DLD1 (cell line): ENCODE results near the gene CLEC2A.
"Not testable (repeated sequence)": the region's sequence is repeated elsewhere in the genome, so short reads cannot be mapped to it uniquely, and the experiment has no call there.

Experiments used
- in situ Hi-C: cut with HindIII; loops from 2 replicates; pipeline ENCODE4 v1.10.0; 2017; ENCODE audit warnings: low sequenced_read_pairs

Gene CLEC2A

GRCh38 chr12:9932270-9932669, at the start of gene CLEC2A:
Gene CLEC2A (minus strand): TSS chr12:9932370. CDS start chr12:9932329, 41 bp downstream.
- in situ Hi-C loops = no loop called here

- in situ Hi-C loops = no loop called here
Observed at GRCh38 chr12:9980126-9980525, 48.0 kb upstream of the CLEC2A start.

- in situ Hi-C loops = no loop called here
Observed at GRCh38 chr12:9977916-9978315, 45.7 kb upstream of the CLEC2A start.

- in situ Hi-C loops = not testable (repeated sequence)
Observed at GRCh38 chr12:9976626-9977025, 44.5 kb upstream of the CLEC2A start.

GRCh38 chr12:9975614-9976013, 43.4 kb upstream of the CLEC2A start:
- in situ Hi-C loops = no loop called here

GRCh38 chr12:9974731-9975130, 42.6 kb upstream of the CLEC2A start:
- in situ Hi-C loops = not testable (repeated sequence)

GRCh38 chr12:9973949-9974348, 41.8 kb upstream of the CLEC2A start:
- in situ Hi-C loops = no loop called here

GRCh38 chr12:9971181-9971580, 39.0 kb upstream of the CLEC2A start, which contains the start of gene CLEC12A:
Gene CLEC12A (plus strand): TSS chr12:9971409. CDS start chr12:9971597, 188 bp downstream.
- in situ Hi-C loops = no loop called here

- in situ Hi-C loops = no loop called here
Observed at GRCh38 chr12:9969673-9970072, 37.5 kb upstream of the CLEC2A start.

- in situ Hi-C loops = no loop called here
Observed at GRCh38 chr12:9961901-9962300, 29.7 kb upstream of the CLEC2A start.

- in situ Hi-C loops = no loop called here
Observed at GRCh38 chr12:9961106-9961505, 28.9 kb upstream of the CLEC2A start.

- in situ Hi-C loops = no loop called here
Observed at GRCh38 chr12:9960590-9960989, 28.4 kb upstream of the CLEC2A start.

- in situ Hi-C loops = no loop called here
Observed at GRCh38 chr12:9957834-9958233, 25.7 kb upstream of the CLEC2A start.

- in situ Hi-C loops = not testable (repeated sequence)
Observed at GRCh38 chr12:9952954-9953729, 21.0 kb upstream of the CLEC2A start.

GRCh38 chr12:9951026-9951675, 19.0 kb upstream of the CLEC2A start:
- in situ Hi-C loops = no loop called here

- in situ Hi-C loops = no loop called here
Observed at GRCh38 chr12:9948606-9949296, 16.6 kb upstream of the CLEC2A start.

GRCh38 chr12:9947674-9948073, 15.5 kb upstream of the CLEC2A start:
- in situ Hi-C loops = no loop called here

- in situ Hi-C loops = no loop called here
Observed at GRCh38 chr12:9944391-9944790, 12.2 kb upstream of the CLEC2A start.

- in situ Hi-C loops = no loop called here
Observed at GRCh38 chr12:9943240-9943639, 11.1 kb upstream of the CLEC2A start.

- in situ Hi-C loops = no loop called here
Observed at GRCh38 chr12:9941838-9942237, 9.7 kb upstream of the CLEC2A start.

- in situ Hi-C loops = no loop called here
Observed at GRCh38 chr12:9940375-9940774, 8.2 kb upstream of the CLEC2A start.

- in situ Hi-C loops = no loop called here
Observed at GRCh38 chr12:9936591-9936990, 4.4 kb upstream of the CLEC2A start.
